ENCODE results near the gene FA2H.

- TF ChIP-seq HNF4A (CRISPR knock-in tag; IDR thresholded peaks at IDR 0.05) = no peak
- TF ChIP-seq EZH2 (conservative IDR thresholded peaks at IDR 0.05; ENCODE audit: low read depth, low read length) = no peak
- no peak for TF ChIP-seq CTCF (CRISPR knock-in tag; IDR thresholded peaks at IDR 0.05)
- no peak for TF ChIP-seq CBX1 (IDR thresholded peaks at IDR 0.05; ENCODE audit: low read depth)
- no peak for TF ChIP-seq FOSL1 (CRISPR knock-in tag; IDR thresholded peaks at IDR 0.05; ENCODE audit: borderline replicate concordance)
These were observed 20.0 kb upstream of the FA2H start for GRCh38 chr16:74794668-74795067.
